ENCODE results near the gene EFNB3. TPM values are rescaled to one million over a fixed set of nuclear protein-coding genes. Genes with fewer than 3 reads are reported as not detected.

EFNB3 gene
- total and polyA plus RNA-seq, 2 of the 13 experiments (the other 11 are each of a cell fraction or from before 2014, with no cell fraction given): 0.07 to 0.25 TPM

DNA sequence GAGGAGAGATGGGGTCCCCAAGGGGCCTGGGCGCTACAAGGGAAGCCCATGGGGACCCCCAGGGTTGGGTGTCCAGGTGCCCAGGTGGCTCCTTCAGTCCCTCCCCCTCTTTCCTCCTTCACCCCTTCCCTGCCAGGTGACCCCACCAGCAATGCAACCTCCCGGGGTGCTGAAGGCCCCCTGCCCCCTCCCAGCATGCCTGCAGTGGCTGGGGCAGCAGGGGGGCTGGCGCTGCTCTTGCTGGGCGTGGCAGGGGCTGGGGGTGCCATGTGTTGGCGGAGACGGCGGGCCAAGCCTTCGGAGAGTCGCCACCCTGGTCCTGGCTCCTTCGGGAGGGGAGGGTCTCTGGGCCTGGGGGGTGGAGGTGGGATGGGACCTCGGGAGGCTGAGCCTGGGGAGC is 4.0 kb downstream of the EFNB3 start (continued):
- TF ChIP-seq, protein P1, sequence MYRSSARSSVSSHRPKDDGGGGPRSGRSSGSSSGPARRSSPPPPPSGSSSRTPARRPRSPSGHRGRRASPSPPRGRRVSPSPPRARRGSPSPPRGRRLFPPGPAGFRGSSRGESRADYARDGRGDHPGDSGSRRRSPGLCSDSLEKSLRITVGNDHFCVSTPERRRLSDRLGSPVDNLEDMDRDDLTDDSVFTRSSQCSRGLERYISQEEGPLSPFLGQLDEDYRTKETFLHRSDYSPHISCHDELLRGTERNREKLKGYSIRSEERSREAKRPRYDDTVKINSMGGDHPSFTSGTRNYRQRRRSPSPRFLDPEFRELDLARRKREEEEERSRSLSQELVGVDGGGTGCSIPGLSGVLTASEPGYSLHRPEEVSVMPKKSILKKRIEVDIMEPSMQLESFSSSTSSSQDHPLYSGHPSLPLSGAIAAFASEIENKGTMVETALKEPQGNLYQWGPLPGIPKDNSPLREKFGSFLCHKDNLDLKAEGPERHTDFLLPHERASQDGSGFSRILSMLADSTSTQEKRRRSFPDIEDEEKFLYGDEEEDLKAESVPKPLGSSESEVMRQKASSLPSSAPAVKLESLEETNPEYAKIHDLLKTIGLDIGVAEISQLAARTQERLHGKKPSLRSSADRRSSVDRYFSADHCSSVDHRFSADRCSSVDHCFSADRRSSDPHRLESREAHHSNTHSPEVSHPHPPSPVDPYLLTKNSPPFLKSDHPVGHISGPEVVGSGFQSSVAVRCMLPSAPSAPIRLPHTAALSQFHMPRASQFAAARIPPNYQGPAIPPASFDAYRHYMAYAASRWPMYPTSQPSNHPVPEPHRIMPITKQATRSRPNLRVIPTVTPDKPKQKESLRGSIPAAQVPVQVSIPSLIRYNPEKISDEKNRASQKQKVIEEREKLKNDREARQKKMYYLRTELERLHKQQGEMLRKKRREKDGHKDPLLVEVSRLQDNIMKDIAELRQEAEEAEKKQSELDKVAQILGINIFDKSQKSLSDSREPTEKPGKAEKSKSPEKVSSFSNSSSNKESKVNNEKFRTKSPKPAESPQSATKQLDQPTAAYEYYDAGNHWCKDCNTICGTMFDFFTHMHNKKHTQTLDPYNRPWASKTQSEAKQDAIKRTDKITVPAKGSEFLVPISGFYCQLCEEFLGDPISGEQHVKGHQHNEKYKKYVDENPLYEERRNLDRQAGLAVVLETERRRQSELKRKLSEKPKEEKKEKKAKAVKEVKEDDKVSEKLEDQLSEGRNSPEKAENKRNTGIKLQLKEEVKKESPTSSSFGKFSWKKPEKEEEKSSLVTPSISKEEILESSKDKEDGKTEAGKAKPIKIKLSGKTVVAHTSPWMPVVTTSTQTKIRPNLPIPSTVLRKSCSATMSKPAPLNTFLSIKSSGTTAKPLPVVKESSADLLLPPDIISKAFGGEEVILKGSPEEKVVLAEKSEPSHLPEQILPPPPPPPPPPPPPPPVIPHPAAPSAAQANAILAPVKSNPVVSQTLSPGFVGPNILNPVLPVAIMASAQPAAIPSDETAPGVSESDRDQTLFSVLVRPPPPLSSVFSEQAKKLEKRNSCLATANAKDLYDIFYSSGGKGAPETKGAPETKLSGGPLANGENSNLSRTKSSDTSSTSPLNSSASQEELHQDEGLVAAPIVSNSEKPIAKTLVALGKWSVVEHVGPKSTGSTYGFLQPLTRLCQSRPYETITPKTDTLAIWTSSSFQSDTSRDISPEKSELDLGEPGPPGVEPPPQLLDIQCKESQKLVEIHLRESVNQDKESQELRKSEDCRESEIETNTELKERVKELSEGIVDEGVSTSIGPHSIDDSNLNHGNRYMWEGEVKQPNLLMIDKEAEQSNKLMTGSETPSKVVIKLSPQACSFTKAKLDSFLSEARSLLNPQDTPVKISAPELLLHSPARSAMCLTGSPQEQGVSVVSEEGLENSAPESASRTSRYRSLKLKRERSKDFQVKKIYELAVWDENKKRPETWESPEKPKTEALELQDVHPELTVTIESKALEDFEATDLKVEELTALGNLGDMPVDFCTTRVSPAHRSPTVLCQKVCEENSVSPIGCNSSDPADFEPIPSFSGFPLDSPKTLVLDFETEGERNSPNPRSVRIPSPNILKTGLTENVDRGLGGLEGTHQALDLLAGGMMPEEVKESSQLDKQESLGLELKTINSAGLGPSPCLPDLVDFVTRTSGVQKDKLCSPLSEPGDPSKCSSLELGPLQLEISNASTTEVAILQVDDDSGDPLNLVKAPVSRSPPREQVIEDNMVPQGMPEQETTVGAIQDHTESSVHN (CRISPR knock-in tag; IDR thresholded peaks at IDR 0.05): no peak
- TF ChIP-seq JDP2 (CRISPR knock-in tag; IDR thresholded peaks at IDR 0.05; ENCODE audit: borderline replicate concordance) (no peak), ZNF7 (CRISPR knock-in tag; IDR thresholded peaks at IDR 0.05) (no peak), GABPB1 (CRISPR knock-in tag; IDR thresholded peaks at IDR 0.05) (no peak), PHF8 (CRISPR knock-in tag; IDR thresholded peaks at IDR 0.05) (no peak), KLF12 (CRISPR knock-in tag; IDR thresholded peaks at IDR 0.05; ENCODE audit: borderline replicate concordance) (no peak), HNRNPH1 (optimal IDR thresholded peaks at IDR 0.05; ENCODE audit: low read depth, low read length) (no peak)
- TF ChIP-seq, protein P2, sequence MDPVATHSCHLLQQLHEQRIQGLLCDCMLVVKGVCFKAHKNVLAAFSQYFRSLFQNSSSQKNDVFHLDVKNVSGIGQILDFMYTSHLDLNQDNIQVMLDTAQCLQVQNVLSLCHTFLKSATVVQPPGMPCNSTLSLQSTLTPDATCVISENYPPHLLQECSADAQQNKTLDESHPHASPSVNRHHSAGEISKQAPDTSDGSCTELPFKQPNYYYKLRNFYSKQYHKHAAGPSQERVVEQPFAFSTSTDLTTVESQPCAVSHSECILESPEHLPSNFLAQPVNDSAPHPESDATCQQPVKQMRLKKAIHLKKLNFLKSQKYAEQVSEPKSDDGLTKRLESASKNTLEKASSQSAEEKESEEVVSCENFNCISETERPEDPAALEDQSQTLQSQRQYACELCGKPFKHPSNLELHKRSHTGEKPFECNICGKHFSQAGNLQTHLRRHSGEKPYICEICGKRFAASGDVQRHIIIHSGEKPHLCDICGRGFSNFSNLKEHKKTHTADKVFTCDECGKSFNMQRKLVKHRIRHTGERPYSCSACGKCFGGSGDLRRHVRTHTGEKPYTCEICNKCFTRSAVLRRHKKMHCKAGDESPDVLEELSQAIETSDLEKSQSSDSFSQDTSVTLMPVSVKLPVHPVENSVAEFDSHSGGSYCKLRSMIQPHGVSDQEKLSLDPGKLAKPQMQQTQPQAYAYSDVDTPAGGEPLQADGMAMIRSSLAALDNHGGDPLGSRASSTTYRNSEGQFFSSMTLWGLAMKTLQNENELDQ (CRISPR knock-in tag; IDR thresholded peaks at IDR 0.05; ENCODE audit: borderline replicate concordance): no peak
- TF ChIP-seq, protein P3, sequence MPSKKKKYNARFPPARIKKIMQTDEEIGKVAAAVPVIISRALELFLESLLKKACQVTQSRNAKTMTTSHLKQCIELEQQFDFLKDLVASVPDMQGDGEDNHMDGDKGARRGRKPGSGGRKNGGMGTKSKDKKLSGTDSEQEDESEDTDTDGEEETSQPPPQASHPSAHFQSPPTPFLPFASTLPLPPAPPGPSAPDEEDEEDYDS (CRISPR knock-in tag; IDR thresholded peaks at IDR 0.05): no peak
- TF ChIP-seq, protein P4, sequence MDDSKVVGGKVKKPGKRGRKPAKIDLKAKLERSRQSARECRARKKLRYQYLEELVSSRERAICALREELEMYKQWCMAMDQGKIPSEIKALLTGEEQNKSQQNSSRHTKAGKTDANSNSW (CRISPR knock-in tag; IDR thresholded peaks at IDR 0.05; ENCODE audit: borderline replicate concordance): no peak

Measured in HepG2 (cell line).